Colonic mucosa (tissue), 4 donors: Measurements from ENCODE around the gene ISOC1. TPM values are rescaled to one million over a fixed set of nuclear protein-coding genes. Genes with fewer than 3 reads are reported as not detected.

Experiments used
- DNase-seq: peaks from one replicate; pipeline ENCODE4 v3.0.0-alpha.2; 2020
- H3K27ac ChIP-seq: fragments of 200-600 bp; one replicate; pipeline ENCODE4 v1.8.0; 2021
- H3K27me3 ChIP-seq: fragments of 200-600 bp; one replicate; pipeline ENCODE4 v1.8.0; 2021
- H3K36me3 ChIP-seq: fragments of 200-600 bp; one replicate; pipeline ENCODE4 v1.8.0; 2021
- H3K4me1 ChIP-seq: fragments of 200-600 bp; one replicate; pipeline ENCODE4 v1.8.0; 2021; ENCODE audit warnings: mild to moderate bottlenecking
- H3K4me3 ChIP-seq: fragments of 200-600 bp; one replicate; pipeline ENCODE4 v1.8.0; 2021
- H3K9ac ChIP-seq, 2 donors: one replicate each; pipeline ENCODE4 v1.7.0; 2013; ENCODE audit warnings: control low read depth in 2 of 2, low read depth in 2 of 2, low read length in 2 of 2
- H3K9me3 ChIP-seq: fragments of 200-600 bp; one replicate; pipeline ENCODE4 v1.8.0; 2021
- CTCF ChIP-seq: fragments of 200-600 bp; IDR thresholded peaks from one replicate; pipeline ENCODE4 v1.8.0; 2022; ENCODE audit warnings: antibody characterized with exemption, mild to moderate bottlenecking
- intact Hi-C: fragments of 100-400 bp; cut with DNase I; formaldehyde crosslinking; loops from one replicate; pipeline ENCODE4 v1.14.1; 2022
- total RNA-seq, 2 donors: library from RNA; stranded (reverse); fragmentation: NEBNext Ultra II Directional in 1 of 2; extraction: Animal tissue kit (Norgen Biotek cat#: 25700) in 1 of 2; gene quantifications; one replicate each; pipeline ENCODE4 v1.2.1, GENCODE V29; 2021
- donor health status: healthy.
- donor health status: DM: no; HTN: no; CAD: no.
- donor health status: DM: no; HTN: no; CAD: no.

Gene ISOC1
- total RNA-seq, 2 donors from 2014 or later = 36.2 to 36.4 TPM

GRCh38 chr5:129094924-129095899 lies 663 bp downstream of the ISOC1 start:
- Histone ChIP-seq H3K4me1 (peaks cover 8% of the 10 kb centered on the region), H3K27me3 (no peaks in the 10 kb centered on the region), H3K4me3 (peak overlapping the region; percentile 83), H3K9ac (peak overlapping the region; percentile 92 to 95), H3K36me3 (no peaks in the 10 kb centered on the region), H3K27ac (peak overlapping the region; percentile 87), H3K9me3 (no peaks in the 10 kb centered on the region)
- intact Hi-C loops = no loop called here
- no peak for TF ChIP-seq CTCF
- DNase-seq = peak; percentile 82

GRCh38 chr5:129096382-129096991 lies 1.9 kb downstream of the ISOC1 start:
- no peaks in the 10 kb centered on the region for H3K27me3 ChIP-seq
- no peaks in the 10 kb centered on the region for H3K9me3 ChIP-seq
- no peak overlapping the region for H3K27ac ChIP-seq
- no peak overlapping the region for H3K4me3 ChIP-seq
- no peaks in the 10 kb centered on the region for H3K36me3 ChIP-seq
- DNase-seq = peak; percentile 19
- H3K4me1 ChIP-seq = peaks cover 8% of the 10 kb centered on the region
- TF ChIP-seq CTCF = no peak
- peak overlapping the region in 1 of 2 donors; percentile 57 for H3K9ac ChIP-seq
- intact Hi-C loops = no loop called here

- Histone ChIP-seq H3K9ac (no peak overlapping the region), H3K36me3 (no peaks in the 10 kb centered on the region), H3K27ac (no peak overlapping the region), H3K9me3 (no peaks in the 10 kb centered on the region), H3K27me3 (no peaks in the 10 kb centered on the region), H3K4me3 (no peak overlapping the region), H3K4me1 (peaks cover 8% of the 10 kb centered on the region)
- no peak for DNase-seq
- TF ChIP-seq CTCF = no peak
- intact Hi-C loops = no loop called here
These were observed 3.1 kb downstream of the ISOC1 start for GRCh38 chr5:129097498-129098296.

- Histone ChIP-seq H3K9ac (no peak overlapping the region), H3K36me3 (no peaks in the 10 kb centered on the region), H3K27ac (no peak overlapping the region), H3K4me1 (peaks cover 8% of the 10 kb centered on the region), H3K27me3 (no peaks in the 10 kb centered on the region), H3K4me3 (no peak overlapping the region), H3K9me3 (no peaks in the 10 kb centered on the region)
- TF ChIP-seq CTCF = no peak
- intact Hi-C loops = no loop called here
- DNase-seq = no peak
These were observed 4.1 kb downstream of the ISOC1 start for GRCh38 chr5:129098488-129099183.

GRCh38 chr5:129099184-129099569 lies 4.6 kb downstream of the ISOC1 start:
- Histone ChIP-seq H3K9ac (no peak overlapping the region), H3K27me3 (no peaks in the 10 kb centered on the region), H3K36me3 (no peaks in the 10 kb centered on the region), H3K9me3 (no peaks in the 10 kb centered on the region), H3K4me3 (no peak overlapping the region), H3K4me1 (peaks cover 5% of the 10 kb centered on the region), H3K27ac (no peak overlapping the region)
- intact Hi-C loops = no loop called here
- no peak for TF ChIP-seq CTCF
- no peak for DNase-seq
